Measurements from ENCODE around the gene CBX4.

DNA sequence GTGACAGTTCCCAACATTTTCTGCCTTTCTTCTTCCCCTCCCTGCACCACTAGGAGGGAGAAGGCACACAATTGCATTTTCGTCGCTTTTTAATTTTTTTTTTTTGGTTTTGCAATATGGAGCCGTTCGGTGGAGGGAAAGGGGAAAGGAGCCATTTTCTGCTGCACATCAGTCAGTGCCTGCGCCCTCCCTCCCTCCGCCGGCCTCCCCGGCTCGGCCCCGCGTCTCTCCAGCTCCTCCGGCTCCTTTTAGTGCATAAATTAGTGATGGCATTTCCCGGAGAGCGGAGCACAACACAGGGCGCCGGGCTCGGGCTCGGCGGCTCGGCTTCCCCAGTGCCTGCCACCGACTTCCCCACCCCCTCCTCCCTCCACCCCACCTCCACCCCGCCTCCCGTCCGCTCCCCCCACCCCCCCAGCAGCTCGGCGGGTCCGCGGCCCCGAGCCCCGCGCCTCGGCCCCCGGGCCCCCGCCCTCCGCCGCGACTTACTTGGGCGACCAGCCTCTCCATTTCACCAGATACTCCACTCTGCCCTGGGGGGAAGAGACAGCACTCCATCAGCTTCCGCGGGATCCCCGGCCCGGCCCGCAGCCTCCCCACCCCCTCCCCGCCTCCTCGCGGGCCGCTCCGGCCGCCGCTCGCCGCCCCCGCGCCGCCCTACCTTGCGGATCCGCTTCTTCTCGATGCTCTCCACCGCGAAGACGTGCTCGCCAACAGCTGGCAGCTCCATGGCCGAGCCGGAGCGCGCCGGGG is 542 bp downstream of the CBX4 start:
- no peak for TF ChIP-seq SUZ12 (IDR thresholded peaks at IDR 0.05; ENCODE audit: extremely low read depth, insufficient read depth, insufficient read length)
- TF ChIP-seq YY1 (IDR thresholded peaks at IDR 0.05; ENCODE audit: insufficient read depth, insufficient read length): no peak
